Smooth muscle cell of the brain vasculature (primary cell): ENCODE results near the gene THOC3.
"Not testable (repeated sequence)": the region's sequence is repeated elsewhere in the genome, so short reads cannot be mapped to it uniquely, and the experiment has no call there.

Experiments used
- DNase-seq: peaks from one replicate; pipeline ENCODE4 v3.0.0-alpha.2; 2012; ENCODE audit warnings: low read depth, low spot score

The THOC3 gene

DNA sequence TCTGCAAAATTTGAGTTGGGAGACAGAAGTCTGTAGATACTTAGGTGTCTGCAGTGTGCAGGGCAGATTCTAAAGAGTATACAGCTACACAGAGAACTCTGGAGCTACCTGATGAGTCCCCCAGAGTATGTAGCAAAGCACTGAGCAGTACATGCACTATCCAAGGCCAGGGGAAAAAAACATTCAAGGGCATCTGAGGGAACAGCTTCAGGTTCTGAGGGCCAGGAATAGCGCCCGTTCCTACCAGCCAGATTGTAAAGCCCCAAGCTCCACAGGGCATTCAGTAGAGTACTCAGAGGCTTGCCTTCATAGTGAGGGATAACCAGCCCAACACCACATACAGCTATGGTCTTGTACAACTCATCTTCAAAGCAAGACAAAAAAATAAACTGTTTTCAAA is 27.5 kb downstream of the THOC3 start:
- not testable (repeated sequence) for DNase-seq

DNA sequence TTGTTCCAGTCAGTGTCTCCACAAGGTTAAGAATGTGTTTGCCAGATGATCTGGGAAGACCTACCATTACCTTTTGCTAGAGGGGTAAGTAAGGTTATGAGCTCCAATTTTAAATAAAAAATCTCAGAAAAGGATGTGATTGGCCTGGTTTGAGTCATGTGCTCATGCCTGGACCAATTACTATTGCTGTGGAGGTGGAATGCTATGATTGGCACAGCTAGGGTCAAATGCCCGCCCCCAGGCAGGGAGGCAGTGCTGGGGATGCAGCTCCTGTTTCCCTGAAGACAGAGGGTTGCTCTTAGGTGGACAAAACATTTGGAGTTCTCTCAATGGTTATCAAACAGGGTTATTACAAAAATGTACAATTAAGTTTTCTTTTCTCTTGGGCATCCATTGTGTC is 29.6 kb downstream of the THOC3 start:
- DNase-seq: not testable (repeated sequence)

DNA sequence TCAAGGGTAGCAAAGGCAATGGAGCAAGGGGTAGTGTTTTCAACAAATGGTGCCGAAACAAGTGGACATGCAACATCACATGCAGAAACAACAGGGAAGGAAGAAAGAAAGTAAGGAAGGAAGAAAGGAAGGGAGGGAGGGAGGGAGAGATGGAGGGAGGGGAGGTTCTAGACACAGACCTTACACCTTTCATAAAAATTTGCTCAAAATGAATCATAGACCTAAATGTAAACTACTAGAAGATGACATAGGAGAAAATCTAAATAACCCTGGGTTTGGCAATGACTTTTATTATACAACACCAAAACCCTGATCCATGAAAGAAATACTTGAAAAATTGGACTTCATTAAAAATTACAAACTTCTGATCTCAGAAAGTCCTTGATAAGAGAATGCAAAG is 39.4 kb downstream of the THOC3 start:
- DNase-seq: not testable (repeated sequence)

DNA sequence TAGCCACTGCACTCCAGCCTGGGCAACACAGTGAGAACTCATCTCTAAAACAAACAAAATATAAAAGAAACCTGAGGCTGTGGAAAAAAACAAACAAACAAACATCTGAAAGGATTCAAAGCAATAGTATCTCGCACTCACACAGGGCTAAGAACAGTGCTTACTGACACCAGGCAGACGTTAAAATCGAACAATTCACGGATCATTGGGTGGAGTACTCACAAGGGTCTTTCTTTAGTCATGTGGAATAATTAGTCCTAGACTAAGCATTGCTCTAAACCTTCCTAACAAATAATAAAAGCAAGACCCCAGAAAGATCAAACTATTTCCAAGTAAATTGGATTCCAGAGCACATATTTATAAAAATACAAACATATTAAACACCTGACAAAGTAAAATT is 43.0 kb downstream of the THOC3 start:
- DNase-seq: not testable (repeated sequence)

DNA sequence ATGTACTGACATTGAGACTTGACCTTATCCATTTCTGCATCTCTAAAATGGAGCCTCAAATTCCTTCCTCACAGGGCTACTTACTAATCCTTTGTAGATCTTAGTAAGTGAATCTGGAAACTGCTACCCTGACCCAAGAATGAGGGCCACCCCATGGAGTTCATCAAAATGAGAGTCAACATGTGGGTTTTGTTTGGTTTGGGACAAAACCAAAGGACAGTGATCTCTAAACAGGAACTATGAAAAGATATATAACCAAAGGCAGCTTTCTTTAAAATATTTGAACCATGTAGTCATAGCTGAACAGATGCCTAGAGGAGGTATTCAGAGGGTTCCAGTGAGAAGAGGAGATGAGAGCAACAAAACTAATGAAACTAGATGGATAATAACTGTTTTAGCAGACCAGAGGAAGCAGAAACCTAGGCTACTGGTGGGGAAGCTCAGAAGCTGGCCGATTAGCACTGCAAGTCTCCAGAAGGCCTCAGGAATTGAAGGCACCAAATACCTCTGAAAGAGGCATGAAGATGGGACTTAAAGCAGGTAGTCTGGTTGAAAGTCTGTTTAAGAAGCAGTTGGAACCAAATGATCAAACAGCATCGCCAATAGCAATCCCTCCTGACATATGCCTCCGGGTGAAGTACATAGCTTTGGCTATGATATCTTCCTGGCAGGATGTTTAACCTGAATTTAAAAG is 45.8 kb downstream of the THOC3 start:
- peak; percentile 98 for DNase-seq

DNA sequence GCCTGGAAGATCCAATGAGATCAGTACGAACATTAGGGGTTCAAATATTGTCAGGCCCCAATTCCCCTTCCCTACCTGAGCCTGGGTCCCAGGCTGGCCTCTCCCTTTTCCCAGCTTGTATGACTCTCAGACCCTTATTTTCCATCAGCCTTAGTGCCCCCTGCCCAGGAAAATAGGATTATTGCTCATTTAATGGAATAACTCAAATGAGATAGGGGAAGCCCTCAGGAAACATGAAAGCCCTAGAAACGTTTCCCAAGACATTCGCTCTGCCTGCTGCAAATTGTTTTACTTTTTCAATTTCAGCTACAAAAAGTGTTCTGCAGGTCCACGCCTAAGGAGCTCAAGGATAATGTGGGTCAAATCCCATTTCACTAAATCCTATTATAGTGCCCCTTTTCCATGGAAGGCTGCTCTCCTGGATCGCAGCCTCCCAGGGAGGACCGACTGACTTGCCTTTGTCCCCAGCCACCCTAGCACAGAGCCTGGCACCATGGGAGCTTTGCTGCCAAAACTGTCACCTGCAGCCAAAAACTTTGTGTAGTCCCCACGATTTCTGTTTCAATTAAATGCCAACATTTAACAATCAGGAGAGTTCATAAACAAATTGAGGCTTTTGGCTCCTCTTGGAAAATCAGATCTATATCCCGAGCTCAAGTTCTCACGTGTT is 46.9 kb downstream of the THOC3 start:
- DNase-seq: no peak

DNA sequence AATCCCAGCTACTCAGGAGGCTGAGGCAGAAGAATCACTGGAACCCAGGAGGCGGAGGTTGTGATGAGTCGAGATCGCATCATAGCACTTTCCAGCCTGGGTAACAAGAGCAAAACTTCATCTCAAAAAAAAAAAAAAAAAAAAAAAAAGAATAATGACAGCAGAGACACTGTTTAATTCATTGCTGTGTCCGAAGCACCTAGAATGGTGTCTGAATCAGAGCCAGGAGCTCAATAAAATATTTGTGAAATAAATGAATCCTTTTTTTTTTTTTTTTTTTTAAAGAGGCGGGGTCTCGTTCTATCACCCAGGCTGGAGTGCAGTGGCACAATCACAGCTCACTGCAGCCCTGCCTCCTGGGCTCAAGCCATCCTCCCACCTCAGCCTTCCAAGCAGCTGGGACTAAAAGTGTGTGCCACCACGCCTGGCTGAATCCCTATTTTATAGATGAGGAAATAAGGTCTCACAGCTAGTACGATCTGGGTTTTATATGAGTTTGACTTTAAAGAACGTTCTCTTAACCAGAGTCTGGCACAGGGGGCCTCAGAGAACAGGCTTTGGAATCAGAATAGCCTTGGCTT is 47.8 kb downstream of the THOC3 start:
- no peak for DNase-seq

DNA sequence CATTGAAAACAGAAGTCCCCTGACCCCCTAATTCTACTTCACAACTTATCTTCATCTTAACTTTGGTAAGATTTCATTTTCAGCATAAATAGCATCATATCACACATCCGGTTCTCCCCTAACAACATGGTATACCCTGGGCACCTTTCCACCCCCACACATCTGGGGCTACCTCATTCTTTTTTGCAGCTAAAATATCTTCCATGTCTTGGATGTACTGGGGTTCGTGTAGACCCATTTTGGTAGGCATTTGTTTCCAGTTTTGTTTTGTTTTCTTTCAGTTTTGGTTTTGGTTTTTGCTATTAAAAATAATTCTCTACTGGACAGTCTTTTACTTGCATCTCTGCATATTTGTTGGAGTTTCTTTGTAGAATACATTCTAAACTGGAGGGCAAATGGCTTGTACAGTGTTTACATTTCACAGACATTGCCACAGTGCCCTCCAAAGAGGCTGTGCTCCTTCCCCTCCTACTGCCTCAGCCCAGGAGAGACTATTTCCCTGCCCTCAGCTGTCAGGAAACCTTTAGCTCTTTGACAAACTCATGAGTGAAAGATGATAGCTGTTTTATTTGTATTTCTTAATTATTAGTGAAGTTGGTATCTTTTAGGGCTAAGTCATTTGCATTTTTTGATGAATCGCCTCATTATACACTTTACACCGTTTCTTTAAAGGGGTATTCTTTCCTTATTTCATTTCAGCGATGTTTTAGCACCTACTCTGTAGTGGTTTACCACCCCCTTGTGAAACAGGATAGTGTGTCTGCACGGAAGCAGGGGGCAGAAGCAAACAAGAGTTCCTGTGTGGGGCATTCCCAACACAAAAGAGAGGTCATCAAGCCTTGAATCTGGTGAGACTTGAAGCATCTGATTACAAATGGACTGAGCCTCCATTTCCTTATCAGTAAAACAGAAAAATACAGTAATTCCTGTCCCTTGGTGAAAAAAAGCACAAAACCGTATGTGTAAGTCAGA is 52.8 kb downstream of the THOC3 start:
- not testable (repeated sequence) for DNase-seq

DNA sequence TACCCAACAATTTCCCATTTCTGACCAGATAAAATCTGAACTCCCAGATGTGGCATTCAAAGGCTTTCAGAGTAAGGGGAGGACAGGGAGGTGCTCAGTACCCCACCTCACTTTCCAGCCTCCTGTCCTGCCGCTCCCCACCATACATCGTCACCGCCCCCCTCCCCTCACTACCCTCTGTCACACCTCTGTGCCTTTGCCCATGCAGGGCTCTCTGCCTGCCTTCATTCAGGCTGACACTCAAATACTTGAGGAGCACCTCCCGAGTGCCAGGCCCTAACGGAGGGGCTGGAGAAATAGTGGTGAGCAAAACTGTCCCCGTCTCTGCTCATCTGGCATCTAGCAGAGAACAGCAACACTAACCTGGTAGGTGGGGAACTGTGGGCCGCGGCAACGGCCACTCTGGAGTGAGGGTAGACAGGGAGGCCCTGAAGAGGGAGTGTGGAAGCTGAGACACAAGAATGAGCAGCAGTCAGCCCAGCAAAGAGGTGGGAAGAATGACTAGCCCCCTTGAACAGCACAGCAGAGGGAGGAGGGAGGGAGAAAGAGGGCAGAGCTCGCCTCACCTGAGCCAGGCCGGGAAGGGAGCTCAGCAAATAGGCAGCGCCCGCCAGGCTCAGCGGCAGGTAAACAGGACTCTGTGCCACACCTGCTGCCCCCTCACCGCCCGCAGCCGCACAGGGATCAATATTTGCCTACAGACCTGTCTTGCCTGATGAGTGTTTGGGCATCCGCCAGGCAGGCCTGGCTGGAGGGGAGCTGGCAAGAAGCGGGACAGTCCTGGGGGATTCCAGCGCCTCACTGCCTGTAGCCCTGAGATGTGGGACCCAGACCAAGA is 54.1 kb downstream of the THOC3 start:
- not testable (repeated sequence) for DNase-seq

DNA sequence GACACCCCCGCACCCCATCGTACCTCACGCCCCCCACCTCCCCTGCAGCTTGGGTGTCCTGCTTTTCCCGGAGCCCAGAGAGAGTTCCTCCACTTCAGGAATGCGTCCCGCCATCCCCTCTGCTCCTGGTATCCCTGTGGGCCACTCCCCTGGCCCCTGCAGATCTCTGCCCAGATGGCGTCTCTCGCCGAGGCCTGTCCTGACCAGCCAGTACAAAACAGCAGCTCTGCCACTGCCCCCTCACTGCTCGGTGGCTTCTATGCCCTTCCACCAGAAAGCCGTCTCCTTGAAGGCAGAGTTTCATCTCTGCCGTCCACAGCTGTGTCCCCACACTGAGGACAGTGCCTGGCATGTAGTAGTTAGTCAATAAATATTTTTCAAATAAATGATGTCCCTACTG is 58.0 kb downstream of the THOC3 start:
- DNase-seq: not testable (repeated sequence)
